Activated T-helper 17 cell treated with anti-CD3 and anti-CD28 coated beads, Interleukin-2, amount 50 U/mL, for 72 hours (primary cell): Measurements from ENCODE around the gene ZNF446. TPM values are rescaled to one million over a fixed set of nuclear protein-coding genes. Genes with fewer than 3 reads are reported as not detected.

Experiments
- ATAC-seq: fragments of 150-1000 bp; cut with Tn5 transposase; replicated peaks from 2 replicates; pipeline ENCODE4 v1.10.0; 2021; ENCODE audit warnings: mild to moderate bottlenecking, moderate library complexity
- H3K27ac Mint-ChIP-seq: one replicate; pipeline ENCODE4 v1.8.0; 2022; ENCODE audit warnings: mixed read lengths
- H3K27me3 Mint-ChIP-seq: one replicate; pipeline ENCODE4 v1.8.0; 2022; ENCODE audit warnings: mixed read lengths
- H3K36me3 Mint-ChIP-seq: one replicate; pipeline ENCODE4 v1.8.0; 2022; ENCODE audit warnings: low read depth, mild to moderate bottlenecking, mixed read lengths
- H3K4me1 Mint-ChIP-seq: one replicate; pipeline ENCODE4 v1.8.0; 2022; ENCODE audit warnings: mixed read lengths
- H3K4me3 Mint-ChIP-seq: one replicate; pipeline ENCODE4 v1.8.0; 2022; ENCODE audit warnings: mild to moderate bottlenecking, mixed read lengths
- H3K9me3 Mint-ChIP-seq: one replicate; pipeline ENCODE4 v1.8.0; 2022; ENCODE audit warnings: mixed read lengths
- total RNA-seq, 2 donors: library from RNA; stranded (reverse); gene quantifications; one replicate each; pipeline ENCODE4 v1.2.3, GENCODE V29; 2022

ZNF446 gene
- total RNA-seq, 2 donors from 2014 or later, result 5.8 to 6.2 TPM

GRCh38 chr19:58519355-58520256 lies 43.5 kb downstream of the ZNF446 start, which contains the start of gene ZBTB45:
Gene ZBTB45, minus strand, starts transcription at chr19:58519810. Its CDS starts 2,137 bp downstream, at chr19:58517673.
- peaks cover 36% of the 10 kb centered on the region for H3K36me3 Mint-ChIP-seq
- no peaks in the 10 kb centered on the region for H3K27me3 Mint-ChIP-seq
- no peaks in the 10 kb centered on the region for H3K9me3 Mint-ChIP-seq
- H3K4me1 Mint-ChIP-seq, result peaks cover 18% of the 10 kb centered on the region
- peak; percentile 86 for ATAC-seq
- peak within 1 kb of the TSS; percentile 89 for H3K4me3 Mint-ChIP-seq
- H3K27ac Mint-ChIP-seq, result peak within 1 kb of the TSS; percentile 96

- H3K36me3 Mint-ChIP-seq, result peaks cover 29% of the 10 kb centered on the region
- H3K9me3 Mint-ChIP-seq, result no peaks in the 10 kb centered on the region
- peak overlapping the region; percentile 89 for H3K4me3 Mint-ChIP-seq
- H3K27me3 Mint-ChIP-seq, result no peaks in the 10 kb centered on the region
- H3K4me1 Mint-ChIP-seq, result peaks cover 18% of the 10 kb centered on the region
- peak overlapping the region; percentile 96 for H3K27ac Mint-ChIP-seq
- ATAC-seq, result no peak
Observed at GRCh38 chr19:58520257-58520599, 44.1 kb downstream of the ZNF446 start.

DNA sequence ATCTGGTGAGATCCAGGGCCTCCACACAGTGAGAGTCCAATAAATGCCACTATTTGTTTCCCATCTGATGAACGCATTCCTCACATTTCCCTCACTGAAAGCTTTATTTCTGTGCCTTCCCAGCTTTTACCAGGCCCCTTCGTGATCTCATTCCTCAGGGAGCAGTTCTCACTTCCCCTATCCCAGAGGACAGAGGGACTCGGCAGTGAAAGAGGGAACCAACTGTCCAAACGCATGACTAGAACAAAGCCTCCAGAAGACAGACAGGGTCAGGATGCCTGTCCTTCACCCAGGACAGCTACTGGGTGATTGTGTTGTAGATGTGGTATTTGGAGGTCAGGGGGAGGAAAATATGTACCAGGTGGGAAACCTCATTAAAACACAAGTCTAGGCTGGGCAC lies 45.5 kb downstream of the ZNF446 start:
- Mint-ChIP-seq H3K4me1 (peaks cover 11% of the 10 kb centered on the region), H3K27me3 (no peaks in the 10 kb centered on the region), H3K36me3 (peaks cover 21% of the 10 kb centered on the region), H3K9me3 (no peaks in the 10 kb centered on the region), H3K4me3 (peak overlapping the region; percentile 32), H3K27ac (no peak overlapping the region)
- ATAC-seq, result no peak

DNA sequence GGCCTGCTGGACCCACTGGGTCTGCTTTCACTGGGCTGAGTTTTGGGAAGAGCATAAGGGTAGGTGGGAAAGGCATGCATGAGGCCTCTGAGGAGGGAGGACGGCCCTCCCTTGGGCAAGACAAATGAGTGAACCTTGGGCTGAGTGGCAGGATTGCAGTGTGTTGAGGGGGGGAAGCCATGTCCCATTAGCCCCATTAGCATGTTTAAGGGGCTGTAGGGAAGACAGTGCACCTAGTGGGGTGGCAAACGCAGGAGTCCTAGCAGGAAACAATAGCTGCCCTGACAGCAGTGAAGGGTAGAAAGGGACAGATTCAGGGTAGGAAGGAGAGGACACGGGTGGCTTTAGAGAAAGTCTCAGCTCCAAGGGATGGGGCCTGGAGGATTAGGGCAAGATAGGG lies 46.6 kb downstream of the ZNF446 start:
- Mint-ChIP-seq H3K27ac (peak overlapping the region; percentile 33), H3K36me3 (peaks cover 21% of the 10 kb centered on the region), H3K4me3 (no peak overlapping the region), H3K4me1 (peaks cover 11% of the 10 kb centered on the region), H3K9me3 (no peaks in the 10 kb centered on the region), H3K27me3 (no peaks in the 10 kb centered on the region)
- ATAC-seq, result no peak

DNA sequence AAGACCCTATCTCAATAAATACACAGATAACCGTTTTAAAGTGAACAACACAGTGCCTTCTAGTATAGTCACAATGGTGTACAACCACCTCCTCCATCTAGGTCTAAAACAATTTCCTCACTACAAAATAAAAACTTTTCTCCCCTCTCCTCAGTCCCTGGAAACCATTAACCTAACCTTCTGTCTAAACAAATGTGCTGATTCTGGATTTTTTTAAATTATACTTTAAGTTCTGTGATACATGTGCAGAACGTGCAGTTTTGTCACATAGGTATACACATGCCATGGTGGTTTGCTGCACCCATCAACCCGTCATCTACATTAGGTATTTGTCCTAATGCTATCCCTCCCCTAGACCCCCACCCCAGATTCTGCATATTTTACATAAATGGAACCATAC lies 53.3 kb downstream of the ZNF446 start:
- no peak for ATAC-seq
- Mint-ChIP-seq H3K27ac (no peak overlapping the region), H3K4me1 (no peaks in the 10 kb centered on the region), H3K4me3 (no peak overlapping the region), H3K36me3 (no peaks in the 10 kb centered on the region), H3K9me3 (no peaks in the 10 kb centered on the region), H3K27me3 (no peaks in the 10 kb centered on the region)

Other genes starting within 250 kb of the ZNF446 start
- 10 to 100 TPM; 43.4 to 44.6 TPM for gene ZNF544, start 247.4 kb upstream of the ZNF446 start, total RNA-seq
- 1 to 10 TPM; 3.7 to 4.6 TPM for gene ZNF8, start 197.4 kb upstream of the ZNF446 start, total RNA-seq
- 10 to 100 TPM; 38.5 to 57.8 TPM for gene ERVK3-1, start 171.0 kb upstream of the ZNF446 start, total RNA-seq
- gene ZSCAN22, start 149.4 kb upstream of the ZNF446 start, total RNA-seq, result 1 to 10 TPM; 4.3 to 6.1 TPM
- gene A1BG, start 122.9 kb upstream of the ZNF446 start, total RNA-seq, result 10 to 100 TPM; 12.4 to 15.4 TPM
- gene ZNF497, start 113.6 kb upstream of the ZNF446 start, total RNA-seq, result 1 to 10 TPM; 1.7 to 1.8 TPM
- gene ZNF837, start 95.3 kb upstream of the ZNF446 start, total RNA-seq, result 1 to 10 TPM; 1.1 to 1.9 TPM
- 1,000 to 10,000 TPM; 1,376 to 1,435 TPM for gene RPS5, start 89.1 kb upstream of the ZNF446 start, total RNA-seq
- gene RNF225, start 80.7 kb upstream of the ZNF446 start, total RNA-seq, result under 1 TPM in 1 of 2 donors, not detected in 1; 0.64 TPM
- gene ZNF584, start 67.7 kb upstream of the ZNF446 start, total RNA-seq, result 1 to 10 TPM; 9.0 to 9.8 TPM
- gene ZNF132, start 36.2 kb upstream of the ZNF446 start, total RNA-seq, result 1 to 10 TPM; 2.1 to 3.8 TPM
- gene ZNF324B, start 24.7 kb upstream of the ZNF446 start, total RNA-seq, result 1 to 10 TPM; 8.8 to 8.9 TPM
- 1 to 10 TPM; 7.3 to 7.6 TPM for gene ZNF324, start 9.3 kb upstream of the ZNF446 start, total RNA-seq
- 10 to 100 TPM; 14.4 to 15.6 TPM for gene SLC27A5, start 35.6 kb downstream of the ZNF446 start, total RNA-seq
- 10 to 100 TPM; 11.0 to 14.3 TPM for gene ZBTB45, start 43.5 kb downstream of the ZNF446 start, total RNA-seq
- 100 to 1,000 TPM; 336 to 455 TPM for gene TRIM28, start 67.7 kb downstream of the ZNF446 start, total RNA-seq
- 10 to 100 TPM; 79.0 to 95.8 TPM for gene CHMP2A, start 78.8 kb downstream of the ZNF446 start, total RNA-seq
- 100 to 1,000 TPM; 102 to 141 TPM for gene UBE2M, start 82.3 kb downstream of the ZNF446 start, total RNA-seq
- 10 to 100 TPM; 26.6 to 57.9 TPM for gene MZF1, start 97.0 kb downstream of the ZNF446 start, total RNA-seq